HepG2 (cell line): Measurements from ENCODE around the gene SSC4D.

Experiments
- BRD4 ChIP-seq: sonication (generic); formaldehyde crosslinking; IDR thresholded peaks from 2 replicates; pipeline ENCODE4 v1.4.0; 2020; ENCODE audit warnings: missing genetic modification reagents
- CTCF ChIP-seq: sonication (generic); formaldehyde crosslinking; IDR thresholded peaks from 2 replicates; pipeline ENCODE4 v1.5.0; 2020; ENCODE audit warnings: mild to moderate bottlenecking, missing genetic modification reagents, moderate library complexity
- HMG20A ChIP-seq: IDR thresholded peaks from 2 replicates; pipeline ENCODE4 v1.6.1; 2016; ENCODE audit warnings: borderline replicate concordance
- HNRNPH1 ChIP-seq: fragments of 200-400 bp; formaldehyde crosslinking; optimal IDR thresholded peaks from 2 replicates; pipeline ENCODE3; 2017; ENCODE audit warnings: mild to moderate bottlenecking, low read depth, low read length
- POLR2A ChIP-seq, 2 experiments: IDR thresholded peaks; 2 replicates each; pipeline ENCODE4 v1.6.1; 2011; ENCODE audit warnings: low read depth in 2 of 2, low read length in 2 of 2, mild to moderate bottlenecking in 1 of 2, moderate library complexity in 1 of 2; ENCODE audit not compliant: insufficient read depth in 1 of 2
- TEAD3 ChIP-seq: optimal IDR thresholded peaks from 2 replicates; pipeline ENCODE3; 2016; ENCODE audit warnings: borderline replicate concordance
- ZNF274 ChIP-seq: sonication (generic); formaldehyde crosslinking; IDR thresholded peaks from 2 replicates; pipeline ENCODE4 v1.5.1; 2020; ENCODE audit warnings: mild to moderate bottlenecking, missing genetic modification reagents
- ZNF317 ChIP-seq: sonication (generic); formaldehyde crosslinking; IDR thresholded peaks from 2 replicates; pipeline ENCODE4 v1.5.0; 2020; ENCODE audit warnings: mild to moderate bottlenecking, missing genetic modification reagents
- ZUFSP ChIP-seq: sonication (generic); formaldehyde crosslinking; IDR thresholded peaks from 2 replicates; pipeline ENCODE4 v1.9.0; 2021; ENCODE audit warnings: missing genetic modification reagents, mild to moderate bottlenecking, borderline replicate concordance
- TF ChIP-seq, protein P1 (sequence below): IDR thresholded peaks from 2 replicates; pipeline ENCODE4 v1.6.1; 2016; ENCODE audit warnings: low read depth
- TF ChIP-seq, protein P2 (sequence below): sonication (generic); formaldehyde crosslinking; IDR thresholded peaks from 2 replicates; pipeline ENCODE4 v1.4.0; 2020; ENCODE audit warnings: missing genetic modification reagents

GRCh38 chr7:76411626-76412025 lies 2.1 kb upstream of the SSC4D start:
- TF ChIP-seq ZNF317 (CRISPR knock-in tag) (no peak), ZUFSP (CRISPR knock-in tag) (no peak), POLR2A (IDR thresholded peaks at IDR 0.05; ENCODE audit: insufficient read depth in 1 of 2, low read depth in 2 of 2, low read length in 2 of 2) (no peak), HNRNPH1 (no peak), CTCF (CRISPR knock-in tag) (no peak), BRD4 (no peak), HMG20A (CRISPR knock-in tag) (no peak), ZNF274 (CRISPR knock-in tag) (no peak), TEAD3 (CRISPR knock-in tag) (no peak)
- TF ChIP-seq, protein P1, sequence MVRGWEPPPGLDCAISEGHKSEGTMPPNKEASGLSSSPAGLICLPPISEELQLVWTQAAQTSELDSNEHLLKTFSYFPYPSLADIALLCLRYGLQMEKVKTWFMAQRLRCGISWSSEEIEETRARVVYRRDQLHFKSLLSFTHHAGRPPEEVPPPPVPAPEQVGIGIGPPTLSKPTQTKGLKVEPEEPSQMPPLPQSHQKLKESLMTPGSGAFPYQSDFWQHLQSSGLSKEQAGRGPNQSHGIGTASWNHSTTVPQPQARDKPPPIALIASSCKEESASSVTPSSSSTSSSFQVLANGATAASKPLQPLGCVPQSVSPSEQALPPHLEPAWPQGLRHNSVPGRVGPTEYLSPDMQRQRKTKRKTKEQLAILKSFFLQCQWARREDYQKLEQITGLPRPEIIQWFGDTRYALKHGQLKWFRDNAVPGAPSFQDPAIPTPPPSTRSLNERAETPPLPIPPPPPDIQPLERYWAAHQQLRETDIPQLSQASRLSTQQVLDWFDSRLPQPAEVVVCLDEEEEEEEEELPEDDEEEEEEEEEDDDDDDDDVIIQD (CRISPR knock-in tag), result no peak
- TF ChIP-seq, protein P2, sequence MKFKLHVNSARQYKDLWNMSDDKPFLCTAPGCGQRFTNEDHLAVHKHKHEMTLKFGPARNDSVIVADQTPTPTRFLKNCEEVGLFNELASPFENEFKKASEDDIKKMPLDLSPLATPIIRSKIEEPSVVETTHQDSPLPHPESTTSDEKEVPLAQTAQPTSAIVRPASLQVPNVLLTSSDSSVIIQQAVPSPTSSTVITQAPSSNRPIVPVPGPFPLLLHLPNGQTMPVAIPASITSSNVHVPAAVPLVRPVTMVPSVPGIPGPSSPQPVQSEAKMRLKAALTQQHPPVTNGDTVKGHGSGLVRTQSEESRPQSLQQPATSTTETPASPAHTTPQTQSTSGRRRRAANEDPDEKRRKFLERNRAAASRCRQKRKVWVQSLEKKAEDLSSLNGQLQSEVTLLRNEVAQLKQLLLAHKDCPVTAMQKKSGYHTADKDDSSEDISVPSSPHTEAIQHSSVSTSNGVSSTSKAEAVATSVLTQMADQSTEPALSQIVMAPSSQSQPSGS, result no peak
